HFFc6 (cell line): ENCODE measurements around the gene KIF5C. TPM values are rescaled to one million over a fixed set of nuclear protein-coding genes. Genes with fewer than 3 reads are reported as not detected.

Experiments
- DNase-seq: peaks from one replicate; pipeline ENCODE4 v3.0.0-alpha.2; 2018
- H3K27ac Mint-ChIP-seq: 2 replicates; pipeline ENCODE4 v1.8.0; 2020; ENCODE audit warnings: mild to moderate bottlenecking, mixed read lengths
- H3K27me3 Mint-ChIP-seq: 2 replicates; pipeline ENCODE4 v1.8.0; 2021; ENCODE audit warnings: mild to moderate bottlenecking, moderate library complexity, mixed read lengths; ENCODE audit not compliant: insufficient read depth
- H3K36me3 Mint-ChIP-seq: 2 replicates; pipeline ENCODE4 v1.8.0; 2021; ENCODE audit warnings: low read depth, mixed read lengths
- H3K4me1 Mint-ChIP-seq: 2 replicates; pipeline ENCODE4 v1.8.0; 2020; ENCODE audit warnings: low read depth, mixed read lengths
- H3K4me3 Mint-ChIP-seq: 2 replicates; pipeline ENCODE4 v1.8.0; 2020; ENCODE audit warnings: mild to moderate bottlenecking, moderate library complexity, mixed read lengths
- H3K9me3 Mint-ChIP-seq: 2 replicates; pipeline ENCODE4 v1.8.0; 2020; ENCODE audit warnings: mild to moderate bottlenecking, mixed read lengths
- CTCF ChIP-seq: fragments of 200-600 bp; sonication (generic); IDR thresholded peaks from 2 replicates; pipeline ENCODE4 v1.5.0; 2021; ENCODE audit warnings: antibody characterized with exemption, mild to moderate bottlenecking
- total RNA-seq, 6 experiments: library from RNA; stranded (reverse); fragmentation: NEBNext Ultra II Directional; extraction: Animal tissue kit (Norgen Biotek cat#: 25700); gene quantifications; 2 replicates in 1 of 6; 3 replicates in 5 of 6; pipeline ENCODE4 v1.2.3, GENCODE V29; 2021

Gene KIF5C
- total RNA-seq, 6 experiments from 2014 or later = 0.38 to 1.0 (median 0.54) TPM

GRCh38 chr2:148936857-148937450 is 61.9 kb downstream of the KIF5C start:
- no peak overlapping the region for H3K4me3 Mint-ChIP-seq
- DNase-seq = no peak
- no peak overlapping the region for H3K27ac Mint-ChIP-seq
- no peaks in the 10 kb centered on the region for H3K36me3 Mint-ChIP-seq
- H3K9me3 Mint-ChIP-seq = no peaks in the 10 kb centered on the region
- TF ChIP-seq CTCF = peak; percentile 40
- H3K4me1 Mint-ChIP-seq = no peaks in the 10 kb centered on the region
- peaks cover 10% of the 10 kb centered on the region for H3K27me3 Mint-ChIP-seq

GRCh38 chr2:148939271-148939670 is 64.2 kb downstream of the KIF5C start:
- Mint-ChIP-seq H3K4me1 (no peaks in the 10 kb centered on the region), H3K4me3 (no peak overlapping the region), H3K27ac (no peak overlapping the region), H3K27me3 (peaks cover 19% of the 10 kb centered on the region), H3K9me3 (no peaks in the 10 kb centered on the region), H3K36me3 (no peaks in the 10 kb centered on the region)
- no peak for TF ChIP-seq CTCF
- DNase-seq = no peak

GRCh38 chr2:148943097-148943496 is 68.1 kb downstream of the KIF5C start:
- H3K36me3 Mint-ChIP-seq = no peaks in the 10 kb centered on the region

GRCh38 chr2:148944536-148944935 is 69.5 kb downstream of the KIF5C start:
- no peak overlapping the region for H3K27ac Mint-ChIP-seq
- no peak for DNase-seq
- no peaks in the 10 kb centered on the region; the same call in 1 of the 2 replicates for H3K36me3 Mint-ChIP-seq
- H3K4me3 Mint-ChIP-seq = no peak overlapping the region
- TF ChIP-seq CTCF = no peak
- H3K9me3 Mint-ChIP-seq = no peaks in the 10 kb centered on the region
- H3K4me1 Mint-ChIP-seq = no peaks in the 10 kb centered on the region
- H3K27me3 Mint-ChIP-seq = peaks cover 24% of the 10 kb centered on the region

More at GRCh38 chr2:148943097-148943496, 68.1 kb downstream of the KIF5C start:
- H3K9me3 Mint-ChIP-seq = no peaks in the 10 kb centered on the region
- no peaks in the 10 kb centered on the region for H3K4me1 Mint-ChIP-seq
- peaks cover 19% of the 10 kb centered on the region for H3K27me3 Mint-ChIP-seq
- DNase-seq = no peak
- H3K27ac Mint-ChIP-seq = no peak overlapping the region
- H3K4me3 Mint-ChIP-seq = no peak overlapping the region
- TF ChIP-seq CTCF = no peak

- no peaks in the 10 kb centered on the region for H3K4me1 Mint-ChIP-seq
- no peak for TF ChIP-seq CTCF
- H3K27ac Mint-ChIP-seq = no peak overlapping the region
- H3K36me3 Mint-ChIP-seq = no peaks in the 10 kb centered on the region; the same call in 1 of the 2 replicates
- peaks cover 33% of the 10 kb centered on the region for H3K27me3 Mint-ChIP-seq
- DNase-seq = no peak
- no peaks in the 10 kb centered on the region for H3K9me3 Mint-ChIP-seq
- H3K4me3 Mint-ChIP-seq = no peak overlapping the region
Observed at GRCh38 chr2:148947299-148947698, 72.3 kb downstream of the KIF5C start.
